RCC 7860 (cell line): Measurements from ENCODE around the gene VSIG10L.

Experiments
- DNase-seq: peaks from one replicate; pipeline ENCODE4 v3.0.0-alpha.2; 2015; ENCODE audit warnings: low spot score
- FAIRE-seq: peaks from 2 replicates; lab custom pipeline; 2012; peaks lifted over from hg19 to GRCh38; lab: Jason Lieb, UNC

Gene VSIG10L

DNA sequence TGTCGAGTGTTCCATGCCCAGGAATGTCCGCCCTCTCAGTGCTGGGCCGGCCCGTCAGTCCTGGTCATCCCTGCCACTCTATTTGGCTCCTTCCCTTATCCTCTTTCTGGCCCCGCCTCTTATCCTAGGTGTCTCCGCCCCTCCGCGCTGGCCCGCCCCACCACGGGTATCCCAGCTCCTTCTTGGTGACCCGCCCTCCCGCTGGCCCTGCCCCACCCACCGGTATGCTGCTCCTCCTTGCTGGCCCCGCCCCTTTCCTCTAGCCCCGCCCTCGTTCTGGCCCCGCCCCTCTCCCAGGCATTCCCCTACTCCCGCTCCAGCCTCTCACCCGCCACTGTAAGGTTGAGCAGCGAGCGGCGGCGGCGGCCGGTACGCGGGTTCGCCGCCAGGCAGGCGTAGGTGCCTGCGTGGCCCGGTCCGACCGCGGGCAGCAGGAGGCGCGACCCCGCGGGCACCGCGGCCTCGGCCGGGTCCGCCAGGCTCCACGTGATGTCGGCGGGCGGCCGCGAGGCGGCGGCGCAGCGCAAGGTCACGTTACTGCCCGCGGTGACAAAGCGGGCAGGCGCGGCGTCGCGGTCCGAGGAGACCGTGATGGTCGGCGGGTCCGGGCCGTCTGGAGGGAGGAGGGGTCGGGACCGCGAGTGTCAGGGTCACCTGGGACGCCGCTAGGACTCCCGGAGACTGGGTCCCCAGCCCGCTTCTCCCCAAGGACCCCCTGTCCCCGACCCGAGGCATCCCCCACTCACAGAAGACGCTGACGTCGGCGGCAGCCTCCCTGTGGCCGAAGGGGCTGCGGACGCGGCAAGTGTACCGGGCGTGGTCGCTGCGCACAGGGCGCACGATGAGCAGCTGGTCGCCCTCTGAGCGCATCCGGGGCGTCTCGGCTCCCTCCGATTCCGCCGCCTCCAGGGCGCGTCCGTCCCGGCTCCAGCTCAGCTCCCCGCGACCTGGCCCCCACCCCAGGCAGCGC is 2.0 kb downstream of the VSIG10L start:
- FAIRE-seq, result no peak
- peak; percentile 89 for DNase-seq

DNA sequence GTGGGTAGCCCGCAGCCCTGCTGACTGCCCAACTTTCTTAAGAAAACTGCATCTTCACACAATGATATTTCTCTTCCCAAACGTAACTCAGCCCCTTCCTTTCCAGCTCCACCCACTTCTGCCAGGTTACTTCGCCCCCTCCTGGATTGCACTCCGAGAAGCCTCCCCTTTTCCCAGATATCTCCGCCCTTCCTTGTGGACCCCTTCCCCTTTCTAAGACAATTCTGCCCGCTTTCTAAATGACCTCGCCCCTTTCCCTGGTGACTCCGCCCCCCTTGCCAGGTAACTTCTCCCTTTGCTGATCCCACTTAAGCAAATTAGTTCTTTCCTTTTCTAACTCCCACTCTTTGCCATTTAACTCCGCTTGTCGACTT is 2.6 kb downstream of the VSIG10L start:
- DNase-seq, result no peak
- no peak for FAIRE-seq

DNA sequence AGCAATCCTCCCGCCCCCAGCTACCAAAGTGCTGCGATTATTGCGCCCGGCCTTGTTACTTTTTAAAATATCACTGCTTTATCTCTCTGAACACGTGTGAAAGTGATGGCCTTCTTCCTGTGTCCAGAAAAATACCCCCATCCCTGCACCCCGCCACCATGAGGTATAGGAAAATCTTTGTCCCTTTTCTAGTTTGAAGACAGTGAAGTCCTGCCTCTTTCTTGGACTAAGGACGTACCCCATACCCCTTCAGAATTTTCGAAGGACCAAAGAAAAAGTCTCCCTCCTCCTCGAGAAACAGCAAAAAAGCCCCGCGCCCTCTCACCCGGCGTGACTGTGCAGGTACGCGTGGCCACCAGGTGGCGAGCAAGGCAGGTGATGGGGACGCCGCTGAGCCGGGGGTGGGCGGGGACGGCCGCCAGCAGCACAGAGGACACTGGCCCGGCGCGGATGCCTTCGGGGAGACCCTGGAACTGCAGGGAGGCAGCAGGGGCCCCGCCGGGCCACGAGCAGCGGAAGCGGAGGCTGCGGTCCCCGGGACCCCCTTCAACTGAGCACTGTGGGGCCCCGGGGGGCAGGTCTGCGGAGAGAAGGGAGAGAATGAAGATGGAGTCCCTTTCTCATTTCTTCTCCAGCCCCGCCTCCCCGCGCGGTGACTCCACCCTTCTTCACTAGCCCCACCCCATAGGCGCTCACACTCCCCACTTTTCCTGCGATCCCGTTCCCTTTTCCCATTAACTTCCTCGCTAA is 3.2 kb downstream of the VSIG10L start:
- FAIRE-seq (no peak), DNase-seq (peak; percentile 46)

DNA sequence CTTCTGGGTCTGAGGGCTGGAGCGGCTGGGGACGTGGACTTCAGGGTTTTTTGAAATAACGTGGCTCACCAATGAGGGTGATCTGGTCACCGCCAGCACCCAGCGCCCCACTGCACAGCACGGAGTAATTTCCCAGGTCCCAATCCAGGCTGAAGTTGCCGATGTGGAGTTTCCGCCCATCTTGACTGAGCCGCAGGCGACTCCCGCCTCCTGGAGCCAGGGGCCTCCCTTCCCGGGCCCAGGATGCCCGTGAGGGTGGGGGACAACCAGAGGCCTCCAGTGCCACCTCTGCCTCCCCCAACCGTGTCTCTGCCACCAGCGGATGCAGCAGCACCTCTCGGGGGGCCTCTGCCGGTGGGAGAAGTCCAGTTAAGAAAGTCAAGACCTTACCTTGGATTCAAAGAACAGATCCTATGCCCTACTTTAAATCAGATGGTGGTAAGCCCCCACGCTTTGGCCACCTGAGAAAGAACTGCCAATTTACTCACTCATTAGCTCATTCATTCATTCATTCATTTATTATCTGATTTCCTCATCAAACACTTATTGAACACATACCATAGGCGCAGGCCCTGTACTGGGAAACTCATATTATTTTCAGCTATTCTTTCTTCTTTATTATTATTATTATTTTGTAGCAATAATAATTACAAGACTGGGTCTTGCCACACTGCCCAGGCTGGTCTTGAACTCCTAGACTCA is 3.9 kb downstream of the VSIG10L start:
- DNase-seq, result no peak
- FAIRE-seq, result no peak

DNA sequence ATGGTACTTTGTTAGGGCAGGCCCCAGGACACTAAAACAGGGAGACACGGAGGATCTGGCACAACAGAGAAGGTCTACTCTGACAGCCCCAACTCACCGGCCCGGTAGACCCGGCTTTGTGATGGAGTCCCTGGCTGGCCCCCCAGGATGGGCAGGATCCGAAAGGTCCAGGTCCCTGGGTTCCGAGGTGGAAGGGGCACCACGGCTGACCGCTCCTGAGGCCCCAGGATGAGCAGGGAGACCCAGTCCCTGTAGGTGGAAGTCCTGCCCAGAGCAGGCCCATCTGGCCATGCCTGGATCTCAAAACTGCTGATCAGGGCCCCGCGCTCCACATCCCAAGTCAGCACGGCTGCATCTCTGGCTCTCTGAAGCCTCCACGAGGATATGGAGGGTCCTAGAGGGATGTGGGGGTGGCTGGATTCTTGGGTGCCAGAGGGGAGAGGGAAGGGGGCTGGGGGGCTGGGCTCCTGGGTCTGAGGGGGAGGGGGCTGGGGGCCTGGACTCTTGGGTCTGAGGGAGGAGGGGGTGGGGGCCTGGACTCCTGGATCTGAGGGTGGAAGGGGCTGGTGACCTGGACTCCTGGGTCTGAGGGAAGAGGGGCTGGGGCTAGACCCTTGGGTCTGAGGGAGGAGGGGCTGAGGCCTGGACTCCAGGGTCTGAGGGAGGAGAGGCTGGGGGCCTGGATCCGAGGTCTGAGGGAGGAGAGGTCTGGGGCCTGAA is 4.6 kb downstream of the VSIG10L start:
- no peak for FAIRE-seq
- no peak for DNase-seq

DNA sequence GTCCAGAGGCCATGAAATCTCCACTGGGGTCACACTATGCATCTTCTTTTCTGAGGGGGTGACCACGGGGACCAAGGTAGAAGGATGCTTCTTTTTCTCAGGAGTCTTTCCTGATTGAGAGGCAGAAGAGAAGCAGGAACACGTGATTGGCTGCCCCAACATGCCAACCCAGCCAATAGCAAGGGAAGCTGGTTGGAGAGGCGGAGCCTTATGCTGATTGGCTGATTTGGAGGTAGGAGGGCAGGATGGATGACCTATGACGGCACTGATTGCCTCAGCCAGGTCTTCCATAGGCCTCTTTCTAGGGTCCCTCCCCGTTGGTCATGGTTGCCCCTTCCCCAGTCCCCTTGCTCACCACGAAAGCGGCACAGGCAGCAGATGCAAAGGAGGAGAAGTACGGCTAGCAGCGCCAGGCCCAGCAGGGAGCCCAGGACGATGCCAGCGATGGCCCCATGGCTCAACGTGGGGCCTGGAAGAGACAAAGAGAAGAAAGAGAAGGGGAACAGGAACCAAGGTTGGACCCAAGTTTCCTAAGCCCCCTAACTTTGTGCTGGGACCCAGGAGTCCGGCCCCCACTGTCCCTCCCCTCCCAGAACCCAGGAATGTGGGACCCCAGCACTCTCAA is 8.0 kb downstream of the VSIG10L start:
- no peak for FAIRE-seq
- no peak for DNase-seq

DNA sequence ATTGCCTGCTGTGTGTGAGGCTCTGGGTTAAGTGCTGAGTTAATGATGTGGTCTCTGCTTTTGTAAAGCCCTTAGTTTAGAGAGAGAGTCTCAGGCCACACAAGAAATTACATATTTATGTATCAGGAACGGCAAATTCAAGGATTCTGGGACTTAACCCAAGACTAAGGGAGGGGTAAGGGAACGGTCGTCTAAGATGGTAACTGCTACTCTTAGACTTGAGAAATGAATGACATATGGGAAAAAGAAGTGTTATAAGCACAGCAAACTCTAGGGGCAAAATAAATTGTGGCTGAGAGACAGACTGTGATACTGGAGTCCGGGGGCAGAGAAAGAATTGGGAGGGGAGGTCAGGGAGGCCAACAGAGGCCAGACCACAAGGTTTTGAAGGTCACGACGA is 10.2 kb downstream of the VSIG10L start:
- FAIRE-seq (no peak), DNase-seq (no peak)

DNA sequence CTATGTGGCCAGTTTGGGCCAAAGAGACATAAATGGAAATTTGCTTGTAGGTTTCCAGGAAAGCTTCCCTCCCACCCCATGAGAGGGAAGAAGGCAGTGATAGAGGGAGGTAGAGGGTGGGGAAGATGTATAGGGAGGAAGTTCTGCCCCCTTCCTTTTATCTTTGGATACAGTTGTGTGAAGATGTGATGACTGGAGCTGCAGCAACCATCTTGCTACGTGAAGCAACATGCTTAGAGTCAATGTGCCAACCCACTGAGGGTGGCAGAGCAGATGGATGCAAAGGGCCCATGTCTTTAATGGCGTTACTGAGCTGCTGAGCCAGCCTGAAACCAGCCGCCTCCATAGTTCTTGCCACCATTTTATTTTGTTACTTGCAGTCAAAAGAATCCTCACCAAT is 10.7 kb downstream of the VSIG10L start:
- no peak for FAIRE-seq
- no peak for DNase-seq

DNA sequence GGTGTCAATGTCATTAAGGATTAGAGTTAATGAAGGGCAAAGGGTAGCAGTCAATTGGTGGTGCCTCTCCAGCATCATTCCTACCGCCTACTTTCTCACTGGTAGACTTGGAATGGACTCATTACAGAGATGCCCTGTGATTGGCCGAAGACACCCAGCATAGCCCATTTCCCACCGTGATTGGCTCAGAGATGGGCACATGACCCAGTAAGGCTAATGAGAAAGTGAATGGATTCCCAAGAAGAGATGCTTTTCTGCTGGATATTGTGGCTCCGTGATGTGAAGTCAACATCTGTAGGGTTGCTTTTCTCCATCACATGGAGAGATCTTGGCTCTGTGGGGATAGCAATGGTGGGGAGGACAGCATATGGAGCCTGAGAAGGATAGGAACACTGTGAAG is 11.6 kb downstream of the VSIG10L start:
- FAIRE-seq (no peak), DNase-seq (no peak)

DNA sequence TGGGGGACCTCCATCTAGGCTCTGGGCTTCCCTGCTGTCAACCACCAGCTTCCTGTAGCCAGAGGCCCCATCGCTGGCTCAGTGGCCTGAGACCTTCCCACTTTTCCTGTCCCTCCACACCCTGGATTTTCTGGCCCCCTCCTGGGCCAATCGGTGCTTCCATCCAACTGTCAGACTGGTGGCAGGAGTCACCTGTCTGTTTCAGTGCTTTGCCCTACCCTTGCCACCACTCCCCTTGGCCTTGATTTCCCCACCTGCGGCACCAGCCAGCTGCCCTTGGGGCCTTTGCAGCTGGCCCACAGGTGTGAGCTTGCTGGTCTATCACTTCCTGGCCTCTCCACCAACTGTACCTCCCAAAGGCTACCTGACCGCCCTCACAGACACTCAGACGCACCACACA is 12.5 kb downstream of the VSIG10L start:
- DNase-seq (no peak), FAIRE-seq (no peak)

DNA sequence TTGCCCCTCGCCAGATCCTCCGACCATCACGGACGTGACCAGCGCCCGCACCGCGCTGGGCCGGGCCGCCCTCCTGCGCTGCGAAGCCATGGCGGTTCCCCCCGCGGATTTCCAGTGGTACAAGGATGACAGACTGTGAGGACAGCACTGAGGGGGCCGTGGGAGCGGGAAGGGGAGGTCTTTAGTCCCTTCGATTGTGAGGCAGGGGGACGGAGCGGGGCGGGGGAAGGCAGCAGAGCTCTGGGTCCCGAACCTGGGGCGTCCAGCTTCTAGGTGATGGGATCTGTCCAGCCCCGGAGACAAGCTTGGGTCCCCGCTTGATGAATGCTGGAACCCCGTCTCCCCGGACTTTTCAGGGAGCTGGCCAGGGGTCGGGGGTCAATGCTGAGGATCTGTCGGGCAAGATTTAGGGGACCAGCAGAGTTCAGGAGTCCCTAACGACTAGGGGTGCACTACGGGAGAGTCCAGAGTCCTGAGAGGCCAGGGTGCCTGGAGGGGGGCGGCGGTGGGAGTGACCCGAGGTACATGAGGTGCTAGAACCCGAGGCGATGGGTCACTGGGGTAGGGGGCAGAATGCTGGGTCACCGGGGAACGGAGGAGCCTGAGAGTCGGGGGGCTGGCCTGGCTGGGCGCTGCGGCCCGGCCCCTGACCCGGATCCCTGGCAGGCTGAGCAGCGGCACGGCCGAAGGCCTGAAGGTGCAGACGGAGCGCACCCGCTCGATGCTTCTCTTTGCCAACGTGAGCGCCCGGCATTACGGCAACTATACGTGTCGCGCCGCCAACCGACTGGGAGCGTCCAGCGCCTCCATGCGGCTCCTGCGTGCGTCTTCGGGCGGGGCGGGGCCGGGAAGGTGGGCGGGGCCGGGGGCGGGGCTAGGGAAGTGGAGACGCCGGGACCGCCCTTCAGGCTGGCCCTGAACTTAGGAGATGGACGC is 14.6 kb downstream of the VSIG10L start:
- no peak for DNase-seq

DNA sequence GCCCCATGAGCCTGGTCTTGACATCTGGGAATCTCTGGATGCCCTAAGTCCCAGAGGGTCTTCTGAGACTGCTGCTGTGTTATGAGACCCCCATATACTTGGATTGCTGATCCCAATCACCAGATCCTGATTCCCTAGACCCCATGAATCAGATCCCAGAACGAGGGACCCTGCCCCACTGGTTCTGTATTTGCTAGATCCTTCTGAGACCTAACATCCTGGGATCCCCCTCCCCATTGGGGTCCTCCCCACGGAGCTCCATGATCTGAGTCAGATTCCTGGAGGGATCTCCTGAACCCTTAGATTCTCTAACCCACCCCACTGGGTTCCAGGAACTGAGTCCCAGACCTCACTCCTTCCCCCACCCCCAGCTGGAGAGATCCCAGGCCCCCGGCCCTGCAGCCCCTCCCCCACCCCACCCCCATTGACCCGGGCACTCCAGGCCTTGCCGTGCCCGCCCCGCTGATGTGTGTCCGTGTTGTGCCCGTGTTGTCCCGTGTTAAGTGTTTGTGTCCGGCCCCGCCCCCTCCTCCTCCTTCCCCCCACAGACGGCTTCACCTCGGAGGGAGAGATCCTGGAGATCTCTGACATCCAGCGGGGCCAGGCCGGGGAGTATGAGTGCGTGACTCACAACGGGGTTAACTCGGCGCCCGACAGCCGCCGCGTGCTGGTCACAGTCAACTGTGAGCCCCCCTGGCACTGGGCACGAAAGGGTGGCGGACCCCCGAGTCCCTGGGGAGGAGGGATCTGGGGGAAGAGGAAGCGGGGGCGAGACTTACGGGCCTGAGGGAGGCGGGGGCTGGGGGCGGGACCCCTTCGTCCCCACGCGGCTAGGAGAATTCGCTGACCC is 15.5 kb downstream of the VSIG10L start:
- DNase-seq (no peak), FAIRE-seq (no peak)

More for the DNA sequence above, 14.6 kb downstream of the VSIG10L start:
- FAIRE-seq, result no peak

DNA sequence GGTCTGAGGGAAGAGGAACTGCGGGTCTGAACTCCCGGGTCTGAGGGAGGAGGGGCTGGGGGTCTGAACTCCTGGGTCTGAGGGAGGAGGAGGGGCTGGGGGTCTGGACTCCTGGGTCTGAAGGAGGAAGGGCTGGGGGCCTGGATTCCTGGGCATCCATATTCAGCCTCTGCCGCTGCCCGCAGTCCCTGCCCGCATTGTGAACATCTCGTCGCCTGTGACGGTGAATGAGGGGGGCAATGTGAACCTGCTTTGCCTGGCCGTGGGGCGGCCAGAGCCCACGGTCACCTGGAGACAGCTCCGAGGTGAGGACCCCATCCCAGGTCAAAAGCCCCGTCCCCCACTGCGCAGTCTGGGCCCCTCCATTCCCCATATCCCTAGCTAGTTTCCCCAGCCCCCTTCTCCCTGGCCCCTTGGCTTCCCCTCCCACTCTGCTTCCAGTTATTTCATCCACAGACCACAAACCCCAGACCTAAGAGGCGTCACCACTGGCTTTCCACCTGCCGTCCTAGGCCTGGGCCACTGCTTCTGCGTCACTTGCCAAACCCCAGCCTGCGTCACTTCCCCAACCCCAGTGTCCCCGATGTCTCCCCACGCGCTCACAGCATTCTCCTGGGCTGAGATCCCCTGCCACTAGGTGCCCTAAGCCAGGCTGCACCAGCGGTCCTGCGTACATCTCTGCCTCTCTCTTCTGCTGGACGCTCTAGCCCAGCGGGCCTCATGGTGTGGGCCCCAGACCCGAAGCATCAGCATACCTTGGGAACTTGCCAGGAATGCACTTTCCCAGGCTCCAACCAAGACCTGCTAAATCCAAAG is 16.6 kb downstream of the VSIG10L start:
- DNase-seq, result no peak
- FAIRE-seq, result no peak

DNA sequence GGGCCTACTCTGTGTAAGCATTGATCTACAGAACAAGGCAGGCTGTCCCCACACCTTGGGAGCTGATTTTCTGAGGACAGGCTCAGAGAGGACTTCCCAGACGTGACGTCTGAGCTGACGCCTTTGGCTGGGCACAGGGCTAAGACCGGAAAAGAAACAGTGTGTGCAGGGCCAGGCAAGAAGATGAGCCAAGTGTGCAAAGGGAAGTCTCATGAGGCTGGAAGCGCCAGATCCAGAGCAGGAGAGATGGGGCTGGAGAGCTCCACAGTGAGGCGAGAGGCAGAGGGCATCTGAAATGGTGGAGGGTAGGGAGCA is 17.8 kb downstream of the VSIG10L start:
- DNase-seq (no peak), FAIRE-seq (no peak)

DNA sequence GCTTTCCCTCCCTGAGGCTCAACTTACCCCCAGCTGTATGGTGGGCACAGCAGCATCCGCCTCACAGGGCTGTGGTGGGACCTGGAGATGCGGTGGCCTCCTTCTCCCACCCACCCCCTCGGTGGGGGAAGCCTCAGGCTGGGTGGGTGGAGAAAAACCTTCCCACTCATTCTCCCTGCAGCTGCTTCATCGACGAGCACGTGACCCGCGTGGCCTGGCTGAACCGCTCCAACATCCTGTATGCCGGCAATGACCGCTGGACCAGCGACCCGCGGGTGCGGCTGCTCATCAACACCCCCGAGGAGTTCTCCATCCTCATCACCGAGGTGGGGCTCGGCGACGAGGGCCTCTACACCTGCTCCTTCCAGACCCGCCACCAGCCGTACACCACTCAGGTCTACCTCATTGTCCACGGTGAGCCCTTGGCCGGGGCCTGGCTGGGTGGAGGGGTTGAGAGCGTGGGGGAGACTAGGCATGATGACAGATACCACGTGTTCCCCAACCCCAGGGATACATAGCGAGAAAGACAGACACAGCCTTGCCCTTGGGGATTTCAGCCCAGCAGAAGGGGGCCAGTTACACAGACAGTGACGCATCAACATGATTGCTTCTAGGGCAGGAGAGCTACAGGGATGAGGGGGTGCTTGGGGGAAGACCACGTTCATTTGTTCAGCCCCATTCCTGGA is 18.3 kb downstream of the VSIG10L start:
- DNase-seq (no peak), FAIRE-seq (no peak)

DNA sequence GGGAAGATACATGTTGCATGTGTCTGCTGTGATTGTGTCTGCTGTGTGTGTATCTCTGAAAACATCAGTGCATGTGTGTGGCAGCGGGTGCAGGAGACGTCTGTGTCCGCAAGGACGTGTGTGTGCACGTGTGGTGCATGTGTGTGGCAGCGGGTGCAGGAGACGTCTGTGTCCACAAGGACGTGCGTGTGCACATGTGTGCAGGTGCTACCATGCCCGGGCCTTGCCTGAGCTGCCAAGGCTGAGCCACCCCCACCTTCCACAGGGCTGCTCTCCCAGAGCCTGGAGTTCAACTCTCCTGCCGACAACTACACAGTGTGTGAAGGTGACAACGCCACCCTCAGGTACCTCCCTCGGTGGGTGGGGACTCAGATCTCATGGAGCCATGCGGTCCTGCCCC is 20.1 kb downstream of the VSIG10L start:
- DNase-seq (no peak), FAIRE-seq (no peak)

DNA sequence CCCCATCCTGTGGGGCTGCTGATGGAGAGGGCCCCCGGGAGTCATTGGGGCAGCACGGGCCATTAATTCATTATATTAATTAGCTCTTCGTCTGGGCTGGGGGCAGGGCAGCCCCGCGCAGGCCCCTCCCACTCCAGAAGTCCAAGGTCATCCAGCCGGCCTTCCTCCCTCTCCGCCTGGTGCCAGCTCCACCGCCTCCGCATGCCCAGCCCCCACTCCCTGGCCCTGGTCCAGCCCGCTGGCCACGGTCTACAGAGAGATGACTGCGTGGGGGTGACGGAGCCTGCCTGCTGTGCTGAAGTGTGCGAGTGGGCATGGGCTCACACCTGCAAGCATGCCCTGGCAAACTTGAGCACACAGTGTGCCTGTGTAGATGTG is 21.7 kb downstream of the VSIG10L start:
- no peak for DNase-seq

More for the DNA sequence above, 21.7 kb downstream of the VSIG10L start:
- FAIRE-seq, result no peak
